Effector CD4-positive, alpha-beta T cell (primary cell): ENCODE measurements around the gene COX6B2.

Experiments used
- DNase-seq: peaks from one replicate; pipeline ENCODE4 v3.0.0-alpha.2; 2020

The COX6B2 gene

GRCh38 chr19:55311797-55312196, 42.7 kb downstream of the COX6B2 start:
- no peak for DNase-seq

- DNase-seq: no peak
Observed at GRCh38 chr19:55311397-55311796, 43.1 kb downstream of the COX6B2 start.

- no peak for DNase-seq
Observed at GRCh38 chr19:55310498-55310897, 44.0 kb downstream of the COX6B2 start.

GRCh38 chr19:55309448-55309847, 45.1 kb downstream of the COX6B2 start:
- no peak for DNase-seq

- DNase-seq: no peak
Observed at GRCh38 chr19:55308281-55308680, 46.2 kb downstream of the COX6B2 start.

- DNase-seq: no peak
Observed at GRCh38 chr19:55306712-55307111, 47.8 kb downstream of the COX6B2 start.

- no peak for DNase-seq
Observed at GRCh38 chr19:55305983-55306562, 48.4 kb downstream of the COX6B2 start.

- DNase-seq: peak; percentile 54
Observed at GRCh38 chr19:55305491-55305890, 49.0 kb downstream of the COX6B2 start.

GRCh38 chr19:55304980-55305379, 49.5 kb downstream of the COX6B2 start:
- no peak for DNase-seq

GRCh38 chr19:55304279-55304978, 50.1 kb downstream of the COX6B2 start:
- no peak for DNase-seq

GRCh38 chr19:55303477-55303876, 51.0 kb downstream of the COX6B2 start:
- DNase-seq: no peak

- DNase-seq: no peak
Observed at GRCh38 chr19:55302318-55302703, 52.2 kb downstream of the COX6B2 start.

- peak; percentile 89 for DNase-seq
Observed at GRCh38 chr19:55301459-55302317, 52.8 kb downstream of the COX6B2 start.

- DNase-seq: no peak
Observed at GRCh38 chr19:55300886-55301458, 53.5 kb downstream of the COX6B2 start.

- DNase-seq: no peak
Observed at GRCh38 chr19:55299991-55300390, 54.5 kb downstream of the COX6B2 start.
